H1 (cell line): Measurements from ENCODE around the gene TCAIM. TPM values are rescaled to one million over a fixed set of nuclear protein-coding genes. Genes with fewer than 3 reads are reported as not detected.

Source experiments
- CTCF ChIA-PET: fragments of 300-600 bp; sonication (Branson Sonifier 250); formaldehyde crosslinking; loops from one replicate; lab custom pipeline; 2021; ENCODE audit not compliant: partially characterized antibody; lab: Charles Lee
- POLR2A ChIA-PET: fragments of 300-600 bp; sonication (Branson Sonifier 250); formaldehyde crosslinking; loops from one replicate; lab custom pipeline; 2021; ENCODE audit warnings: inconsistent platforms; ENCODE audit not compliant: partially characterized antibody; lab: Charles Lee
- DNase-seq, 2 experiments: peaks; one replicate each; pipeline versions ENCODE4 v3.0.0 to v3.0.0-alpha.2; 2010 to 2022; ENCODE audit warnings: low spot score in 2 of 2, low read depth in 1 of 2, mixed read lengths in 1 of 2
- FAIRE-seq: peaks from 2 replicates; lab custom pipeline; 2011; peaks lifted over from hg19 to GRCh38; lab: Jason Lieb, UNC
- H2AFZ ChIP-seq: 2 replicates; pipeline ENCODE4 v1.8.1; 2012; ENCODE audit warnings: low read length, inconsistent platforms
- H2AK5ac ChIP-seq: 2 replicates; pipeline ENCODE4 v1.6.1; 2013; ENCODE audit warnings: low read depth, low read length
- H2BK120ac ChIP-seq: replicated peaks from 2 replicates; pipeline ENCODE3; 2013; ENCODE audit warnings: low read depth, low read length, inconsistent platforms
- H2BK12ac ChIP-seq: 2 replicates; pipeline ENCODE4 v1.6.1; 2013; ENCODE audit warnings: low read depth, low read length
- H2BK15ac ChIP-seq: 2 replicates; pipeline ENCODE4 v1.6.1; 2013; ENCODE audit warnings: low read length
- H2BK20ac ChIP-seq: 2 replicates; pipeline ENCODE4 v1.6.1; 2013; ENCODE audit warnings: low read length
- H2BK5ac ChIP-seq: 2 replicates; pipeline ENCODE4 v1.6.1; 2013; ENCODE audit warnings: low read depth, low read length
- H3K14ac ChIP-seq: 2 replicates; pipeline ENCODE4 v1.6.1; 2013; ENCODE audit warnings: inconsistent platforms; ENCODE audit not compliant: insufficient read length
- H3K18ac ChIP-seq: 2 replicates; pipeline ENCODE4 v1.6.1; 2013; ENCODE audit warnings: low read length; ENCODE audit errors: extremely low read depth
- H3K23ac ChIP-seq: 2 replicates; pipeline ENCODE4 v1.6.1; 2013; ENCODE audit warnings: inconsistent platforms; ENCODE audit not compliant: insufficient read length
- H3K23me2 ChIP-seq: 2 replicates; pipeline ENCODE4 v1.6.1; 2013; ENCODE audit warnings: low read depth, low read length
- H3K27ac ChIP-seq: 2 replicates; pipeline ENCODE4 v1.6.1; 2011; ENCODE audit warnings: low read depth, low read length, inconsistent platforms
- H3K27me3 ChIP-seq, 4 experiments: replicated peaks in 1 of 4; 1 replicate in 1 of 4; 2 replicates in 3 of 4; pipeline versions ENCODE4 v1.6.1 to v1.8.1; 2011 to 2013; ENCODE audit warnings: low read length in 3 of 4, mild to moderate bottlenecking in 3 of 4, inconsistent platforms in 2 of 4, mixed read lengths in 2 of 4, moderate library complexity in 1 of 4; ENCODE audit not compliant: control insufficient read depth in 3 of 4, insufficient read depth in 3 of 4; ENCODE audit errors: extremely low read depth in 1 of 4
- H3K36me3 ChIP-seq, 4 experiments: 2 replicates each; pipeline versions ENCODE4 v1.6.1 to v1.8.1; 2011 to 2013; ENCODE audit warnings: mild to moderate bottlenecking in 4 of 4, low read length in 3 of 4, moderate library complexity in 2 of 4, control low read depth in 1 of 4, inconsistent platforms in 1 of 4; ENCODE audit not compliant: insufficient read depth in 4 of 4, control insufficient read depth in 2 of 4
- H3K4ac ChIP-seq: replicated peaks from 2 replicates; pipeline ENCODE3; 2013; ENCODE audit warnings: low read length, low read depth, mixed read lengths, inconsistent platforms; ENCODE audit not compliant: insufficient read length
- H3K4me1 ChIP-seq, 4 experiments: replicated peaks in 1 of 4; 1 replicate in 1 of 4; 2 replicates in 3 of 4; pipeline versions ENCODE4 v1.6.1 to v1.8.1; 2011 to 2013; ENCODE audit warnings: low read length in 3 of 4, inconsistent platforms in 2 of 4, mixed read lengths in 1 of 4; ENCODE audit not compliant: insufficient read depth in 4 of 4, control insufficient read depth in 3 of 4
- H3K4me2 ChIP-seq, 2 experiments: 2 replicates each; pipeline versions ENCODE4 v1.6.1 to v1.8.1; 2011 to 2013; ENCODE audit warnings: low read depth in 2 of 2, low read length in 2 of 2, control low read depth in 1 of 2, inconsistent platforms in 1 of 2, mild to moderate bottlenecking in 1 of 2; ENCODE audit not compliant: insufficient read depth in 1 of 2
- H3K4me3 ChIP-seq, 4 experiments: fragments of 200-600, 300-600 bp in 1 of 4; sonication (generic), shearing (Covaris generic), sonication (Bioruptor Twin) in 1 of 4; 2 replicates each; pipeline versions ENCODE4 v1.5.1 to v1.8.1; 2011 to 2016; ENCODE audit warnings: low read length in 4 of 4, low read depth in 3 of 4, control low read depth in 2 of 4, inconsistent platforms in 2 of 4, mild to moderate bottlenecking in 2 of 4, mixed read lengths in 1 of 4, moderate library complexity in 1 of 4; ENCODE audit not compliant: insufficient read depth in 2 of 4; ENCODE audit errors: extremely low read depth in 1 of 4
- H3K56ac ChIP-seq: replicated peaks from 2 replicates; pipeline ENCODE3; 2013; ENCODE audit warnings: low read depth, mild to moderate bottlenecking, mixed read lengths, low read length, inconsistent platforms; ENCODE audit not compliant: insufficient read length
- H3K79me1 ChIP-seq: 2 replicates; pipeline ENCODE4 v1.6.1; 2013; ENCODE audit warnings: low read depth, low read length, control low read depth
- H3K79me2 ChIP-seq, 2 experiments: 2 replicates each; pipeline versions ENCODE4 v1.6.1 to v1.8.1; 2012 to 2013; ENCODE audit warnings: low read length in 2 of 2, mild to moderate bottlenecking in 2 of 2, inconsistent platforms in 1 of 2; ENCODE audit not compliant: insufficient read depth in 2 of 2, control insufficient read depth in 1 of 2
- H3K9ac ChIP-seq, 4 experiments: replicated peaks in 1 of 4; 1 replicate in 1 of 4; 2 replicates in 3 of 4; pipeline versions ENCODE4 v1.6.1 to v1.8.1; 2011 to 2013; ENCODE audit warnings: low read depth in 3 of 4, low read length in 3 of 4, control low read depth in 2 of 4, mild to moderate bottlenecking in 2 of 4, moderate library complexity in 2 of 4, inconsistent platforms in 1 of 4; ENCODE audit errors: extremely low read depth in 1 of 4
- H3K9me3 ChIP-seq, 2 experiments: 2 replicates each; pipeline versions ENCODE4 v1.6.1 to v1.8.1; 2012 to 2013; ENCODE audit warnings: mild to moderate bottlenecking in 2 of 2, moderate library complexity in 2 of 2, control low read depth in 1 of 2, inconsistent platforms in 1 of 2, low read depth in 1 of 2, low read length in 1 of 2, mixed read lengths in 1 of 2; ENCODE audit not compliant: insufficient read depth in 2 of 2
- H4K20me1 ChIP-seq, 2 experiments: replicated peaks in 1 of 2; 2 replicates each; pipeline versions ENCODE3 to v1.8.1; 2011 to 2013; ENCODE audit warnings: inconsistent platforms in 2 of 2, low read length in 2 of 2, mild to moderate bottlenecking in 1 of 2; ENCODE audit not compliant: insufficient read depth in 2 of 2, control insufficient read depth in 1 of 2
- H4K5ac ChIP-seq: 2 replicates; pipeline ENCODE4 v1.6.1; 2013; ENCODE audit warnings: low read length, low read depth, mixed read lengths, inconsistent platforms; ENCODE audit not compliant: insufficient read length
- H4K8ac ChIP-seq: 2 replicates; pipeline ENCODE4 v1.8.0; 2013; ENCODE audit warnings: mild to moderate bottlenecking, moderate library complexity, low read length, inconsistent platforms; ENCODE audit not compliant: insufficient read depth; ENCODE audit errors: extremely low read depth
- H4K91ac ChIP-seq: replicated peaks from 2 replicates; pipeline ENCODE3; 2013; ENCODE audit warnings: low read length, mixed read lengths, inconsistent platforms; ENCODE audit not compliant: insufficient read length
- CEBPB ChIP-seq: IDR thresholded peaks from 2 replicates; pipeline ENCODE4 v1.6.1; 2012; ENCODE audit warnings: low read depth, low read length
- NANOG ChIP-seq: IDR thresholded peaks from 2 replicates; pipeline ENCODE4 v1.6.1; 2011; ENCODE audit warnings: low read length, low read depth, mild to moderate bottlenecking, inconsistent platforms; ENCODE audit not compliant: insufficient read depth, poor library complexity, severe bottlenecking
- POLR2A ChIP-seq, 2 experiments: IDR thresholded peaks; 1 replicate in 1 of 2; 2 replicates in 1 of 2; pipeline ENCODE4 v1.6.1; 2011; ENCODE audit warnings: low read depth in 2 of 2, low read length in 2 of 2, mild to moderate bottlenecking in 2 of 2; ENCODE audit errors: control extremely low read depth in 1 of 2
- RAD21 ChIP-seq, 2 experiments: IDR thresholded peaks in 1 of 2; conservative IDR thresholded peaks in 1 of 2; 2 replicates each; pipeline ENCODE4 v1.6.1; 2011; ENCODE audit warnings: low read depth in 2 of 2, low read length in 2 of 2, improper control_type of control experiment in 1 of 2, inconsistent platforms in 1 of 2, mild to moderate bottlenecking in 1 of 2, moderate library complexity in 1 of 2
- RNF2 ChIP-seq: fragments of 200-900, 300-1000 bp; sonication (generic); IDR thresholded peaks from 2 replicates; pipeline ENCODE4 v1.7.1; 2016; ENCODE audit warnings: borderline replicate concordance, low read depth, mild to moderate bottlenecking, antibody characterized with exemption, low read length; ENCODE audit not compliant: poor library complexity, severe bottlenecking; ENCODE audit errors: missing control alignments
- SAP30 ChIP-seq: fragments of 300-600 bp; sonication (generic); IDR thresholded peaks from 2 replicates; pipeline ENCODE4 v1.7.1; 2012; ENCODE audit warnings: low read length, moderate library complexity, mild to moderate bottlenecking, inconsistent platforms; ENCODE audit not compliant: insufficient read depth, insufficient replicate concordance
- SP2 ChIP-seq: IDR thresholded peaks from 2 replicates; pipeline ENCODE4 v1.6.1; 2012; ENCODE audit warnings: mild to moderate bottlenecking, low read length, inconsistent platforms
- TBP ChIP-seq: IDR thresholded peaks from 2 replicates; pipeline ENCODE4 v1.6.1; 2011; ENCODE audit warnings: low read depth, low read length, improper control_type of control experiment
- WGBS, 2 experiments: shearing (Covaris generic) in 1 of 2; methylation state at CpG; one replicate each; pipeline versions ENCODE4 v1.1.6 to v1.1.7; 2013 to 2015; ENCODE audit warnings: low lambda C conversion rate in 2 of 2, mixed read lengths in 2 of 2, inconsistent platforms in 1 of 2, low coverage in 1 of 2, missing lambda C conversion rate in 1 of 2; ENCODE audit not compliant: insufficient replicate concordance in 2 of 2, insufficient coverage in 1 of 2, insufficient read length in 1 of 2; ENCODE audit errors: extremely low coverage in 1 of 2, missing lambda C conversion rate in 1 of 2; 5-methylcytosine and 5-hydroxymethylcytosine counted together
- polyA plus RNA-seq, 7 experiments: library from polyadenylated mRNA; depleted of rRNA in 3 of 7; stranded (reverse) in 5 of 7; unstranded in 2 of 7; fragments of >200 nt in 5 of 7; fragments of 200-250 nt in 2 of 7; gene quantifications; 1 replicate in 5 of 7; 2 replicates in 1 of 7; 4 replicates in 1 of 7; pipeline versions ENCODE4 v1.2.1 to v1.2.3, GENCODE V29; 2011 to 2013; ENCODE audit warnings: missing spikeins in 2 of 7, mixed read lengths in 2 of 7
- total RNA-seq: library from RNA; stranded (reverse); fragmentation: NEBNext Ultra II Directional; extraction: Animal tissue kit (Norgen Biotek cat#: 25700); gene quantifications from 2 replicates; pipeline ENCODE4 v1.2.1, GENCODE V29; 2021

TCAIM gene
- total and polyA plus RNA-seq, 2 of the 8 experiments (the other 6 are each of a cell fraction or from before 2014, with no cell fraction given), result 6.9 to 22.1 TPM

DNA sequence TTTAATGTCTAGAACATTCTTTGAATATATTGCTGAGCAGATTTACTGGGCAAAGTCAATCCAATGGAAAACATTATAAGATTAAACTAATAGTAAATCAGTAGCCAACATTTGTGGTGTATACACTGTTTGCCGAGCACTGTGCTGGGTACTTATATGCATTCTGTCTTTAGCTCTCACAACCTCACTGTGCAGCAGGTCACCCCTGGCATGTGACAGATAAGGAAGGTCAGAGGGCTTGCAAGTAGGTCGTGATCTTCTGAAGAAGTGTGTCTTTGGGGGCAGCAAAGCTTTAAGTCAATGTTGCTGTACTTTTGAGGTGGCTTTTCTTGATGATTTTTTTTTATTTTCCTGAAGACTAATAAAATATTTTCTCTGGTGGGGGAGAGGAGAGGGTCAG, 62.2 kb downstream of the TCAIM start:
- Histone ChIP-seq H3K27ac (no peak overlapping the region), H3K23me2 (no peaks in the 10 kb centered on the region), H4K20me1 (peaks cover 0 to 2% of the 10 kb centered on the region in 2 experiments), H3K9me3 (no peaks in the 10 kb centered on the region), H3K9ac (no peak overlapping the region), H3K4me1 (no peaks in the 10 kb centered on the region), H2AK5ac (no peak overlapping the region), H3K4ac (no peak overlapping the region), H3K18ac (no peak overlapping the region), H3K23ac (no peak overlapping the region), H3K79me2 (no peaks in the 10 kb centered on the region), H3K4me3 (no peak overlapping the region), H2BK12ac (no peak overlapping the region), H4K5ac (no peak overlapping the region), H2BK20ac (no peak overlapping the region), H3K4me2 (no peak overlapping the region), H2BK5ac (no peak overlapping the region), H2AFZ (no peak overlapping the region), H3K27me3 (no peaks in the 10 kb centered on the region), H2BK15ac (no peak overlapping the region), H4K91ac (no peak overlapping the region), H3K56ac (no peak overlapping the region), H2BK120ac (no peak overlapping the region), H3K36me3 (no peaks in the 10 kb centered on the region; a peak in 1 of 8 replicates), H4K8ac (no peak overlapping the region), H3K79me1 (no peaks in the 10 kb centered on the region), H3K14ac (no peak overlapping the region)
- CTCF ChIA-PET, result no interaction called here
- DNase-seq (no peak), FAIRE-seq (no peak)
- POLR2A ChIA-PET, result no interaction called here
- TF ChIP-seq RAD21 (IDR thresholded peaks at IDR 0.05 in 1 of 2, conservative IDR thresholded peaks at IDR 0.05 in 1 of 2; ENCODE audit: low read depth in 2 of 2, low read length in 2 of 2), result no peak
- no peak for TF ChIP-seq RNF2
- TF ChIP-seq TBP, result no peak
- no peak for TF ChIP-seq SAP30
- no peak for TF ChIP-seq SP2
- TF ChIP-seq NANOG, result no peak
- no peak for TF ChIP-seq CEBPB
- TF ChIP-seq POLR2A (IDR thresholded peaks at IDR 0.05; ENCODE audit: control extremely low read depth in 1 of 2, low read depth in 2 of 2, low read length in 2 of 2), result no peak
- 87% methylated on average over 2 of the region's 2 CpGs; no CpG with 5 or more reads in 1 of the 2 experiments for WGBS, 2 experiments
